Activated naive CD8-positive, alpha-beta T cell treated with anti-CD3 and anti-CD28 coated beads for 36 hours (primary cell): ENCODE data around the gene ASPDH. TPM values are rescaled to one million over a fixed set of nuclear protein-coding genes. Genes with fewer than 3 reads are reported as not detected.

Source experiments
- DNase-seq: peaks from one replicate; pipeline ENCODE4 v3.0.0; 2021
- H3K27ac Mint-ChIP-seq: one replicate; pipeline ENCODE4 v1.8.0; 2022; ENCODE audit warnings: mild to moderate bottlenecking, moderate library complexity, mixed read lengths
- H3K27me3 Mint-ChIP-seq: one replicate; pipeline ENCODE4 v1.8.0; 2022; ENCODE audit warnings: mild to moderate bottlenecking, mixed read lengths
- H3K36me3 Mint-ChIP-seq: one replicate; pipeline ENCODE4 v1.8.0; 2021; ENCODE audit warnings: mild to moderate bottlenecking, mixed read lengths
- H3K4me1 Mint-ChIP-seq: one replicate; pipeline ENCODE4 v1.8.0; 2021; ENCODE audit warnings: mixed read lengths
- H3K4me3 Mint-ChIP-seq: one replicate; pipeline ENCODE4 v1.8.0; 2022; ENCODE audit warnings: mild to moderate bottlenecking, moderate library complexity, mixed read lengths
- H3K9me3 Mint-ChIP-seq: one replicate; pipeline ENCODE4 v1.8.0; 2022; ENCODE audit warnings: mixed read lengths
- total RNA-seq, 2 experiments: library from RNA; stranded (reverse); gene quantifications; one replicate each; pipeline ENCODE4 v1.2.3, GENCODE V29; 2021

Gene ASPDH
- total RNA-seq, 2 experiments from 2014 or later = not detected

DNA sequence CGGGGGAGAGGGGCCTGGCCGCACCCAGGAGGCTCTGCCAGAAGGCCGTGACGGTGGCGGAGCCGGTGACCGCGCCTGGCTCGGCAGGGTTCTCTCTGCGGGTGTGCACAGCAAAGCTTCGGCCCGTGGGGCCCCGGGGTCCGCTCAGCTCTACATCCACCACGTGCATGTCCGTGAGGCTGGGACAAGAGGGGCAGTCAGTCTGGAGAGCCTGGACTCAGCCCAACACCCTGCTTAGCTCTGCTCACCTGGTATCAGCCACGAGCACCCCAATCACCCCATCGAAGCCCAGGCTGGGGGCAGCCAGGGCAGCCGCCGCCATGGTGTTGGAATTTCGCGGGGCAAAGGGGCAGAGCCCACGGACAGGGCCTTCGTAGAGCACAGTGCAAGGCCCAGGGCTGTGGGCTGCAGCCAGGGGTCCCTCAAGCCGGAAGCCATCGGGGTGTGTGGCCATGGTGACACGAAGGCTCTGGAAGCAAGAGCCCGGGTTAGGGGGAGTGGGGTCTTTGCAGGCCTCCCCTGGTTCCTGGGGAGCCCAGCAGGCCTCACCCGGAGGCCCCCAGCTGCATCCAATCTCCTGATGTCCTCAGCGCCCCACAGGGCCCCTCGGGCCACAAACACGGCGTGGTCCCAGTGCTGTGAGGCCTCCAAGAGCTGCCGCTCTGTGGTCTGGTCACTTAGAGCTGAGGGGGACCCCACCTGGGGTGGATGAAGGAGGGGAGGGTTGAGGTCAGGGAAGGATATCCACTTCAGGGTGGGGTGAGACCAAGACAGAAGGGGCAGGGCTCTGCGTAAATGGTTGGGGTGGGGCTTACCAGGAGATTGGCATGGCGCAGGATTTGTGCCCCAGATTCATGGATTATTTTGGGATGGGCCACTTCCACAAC is 1.4 kb downstream of the ASPDH start:
- Mint-ChIP-seq H3K27me3 (peaks cover 36% of the 10 kb centered on the region), H3K36me3 (peaks cover 4% of the 10 kb centered on the region), H3K27ac (no peak overlapping the region)

GRCh38 chr19:50511069-50511822 is 2.5 kb downstream of the ASPDH start, which contains the start of gene JOSD2:
Gene JOSD2, minus strand, starts transcription at chr19:50511191. Its CDS starts 760 bp downstream, at chr19:50510431.
- Mint-ChIP-seq H3K27ac (peak within 1 kb of the TSS; percentile 92), H3K36me3 (peaks cover 4% of the 10 kb centered on the region), H3K4me3 (peak within 1 kb of the TSS; percentile 95), H3K9me3 (no peaks in the 10 kb centered on the region), H3K27me3 (peaks cover 29% of the 10 kb centered on the region), H3K4me1 (peaks cover 4% of the 10 kb centered on the region)
- peak; percentile 97 for DNase-seq

More for the DNA sequence above, 1.4 kb downstream of the ASPDH start:
- peaks cover 4% of the 10 kb centered on the region for H3K4me1 Mint-ChIP-seq
- DNase-seq = no peak
- peak overlapping the region; percentile 95 for H3K4me3 Mint-ChIP-seq
- H3K9me3 Mint-ChIP-seq = no peaks in the 10 kb centered on the region

DNA sequence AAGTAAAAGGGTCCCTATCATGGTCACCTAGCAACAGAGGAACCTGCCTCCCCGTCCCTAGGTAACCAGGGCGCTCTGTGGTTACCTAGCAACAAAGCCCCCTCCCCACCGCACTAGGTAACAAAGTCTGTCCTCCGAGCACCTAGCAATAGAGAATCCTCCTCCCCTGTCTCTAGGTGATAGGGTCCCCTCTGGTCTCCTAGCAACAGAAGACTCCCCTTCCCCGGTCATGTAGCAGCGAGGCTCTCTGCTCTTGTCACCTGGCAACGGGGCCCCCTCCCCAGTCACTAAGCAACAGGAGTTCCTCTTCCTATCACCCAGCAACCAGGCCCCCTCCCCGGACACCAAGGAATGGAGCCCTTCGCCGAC is 3.0 kb downstream of the ASPDH start:
- Mint-ChIP-seq H3K4me1 (peaks cover 4% of the 10 kb centered on the region), H3K4me3 (peak overlapping the region; percentile 95), H3K9me3 (no peaks in the 10 kb centered on the region), H3K36me3 (peaks cover 4% of the 10 kb centered on the region), H3K27me3 (peaks cover 24% of the 10 kb centered on the region), H3K27ac (peak overlapping the region; percentile 92)
- DNase-seq = no peak

GRCh38 chr19:50510121-50510670 is 3.5 kb downstream of the ASPDH start:
- no peak for DNase-seq
- H3K4me3 Mint-ChIP-seq = peak overlapping the region; percentile 95
- peaks cover 4% of the 10 kb centered on the region for H3K36me3 Mint-ChIP-seq
- H3K27ac Mint-ChIP-seq = peak overlapping the region; percentile 92
- H3K9me3 Mint-ChIP-seq = no peaks in the 10 kb centered on the region
- peaks cover 21% of the 10 kb centered on the region for H3K27me3 Mint-ChIP-seq
- H3K4me1 Mint-ChIP-seq = peaks cover 4% of the 10 kb centered on the region

GRCh38 chr19:50509366-50509765 is 4.3 kb downstream of the ASPDH start:
- Mint-ChIP-seq H3K4me1 (peaks cover 3% of the 10 kb centered on the region), H3K9me3 (no peaks in the 10 kb centered on the region), H3K27me3 (peaks cover 17% of the 10 kb centered on the region), H3K36me3 (peaks cover 4% of the 10 kb centered on the region), H3K4me3 (peak overlapping the region; percentile 11), H3K27ac (no peak overlapping the region)
- DNase-seq = no peak

DNA sequence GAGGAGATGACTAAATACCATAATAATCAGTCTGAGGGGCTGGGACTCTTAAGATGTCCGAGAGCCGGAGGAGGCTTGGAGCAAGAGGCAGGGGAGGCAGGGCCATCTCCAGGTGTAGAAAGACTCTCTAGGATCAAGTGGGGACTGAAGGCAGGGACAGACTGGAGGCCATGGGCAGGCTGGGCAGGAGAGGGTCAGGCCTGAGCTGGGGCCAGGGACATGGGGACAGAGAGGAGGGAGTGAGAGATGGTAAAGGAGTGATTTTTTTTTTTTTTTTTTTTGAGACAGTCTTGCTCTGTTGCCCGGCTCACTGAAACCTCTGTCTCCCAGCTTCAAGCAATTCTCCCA is 4.9 kb downstream of the ASPDH start:
- Mint-ChIP-seq H3K4me3 (no peak overlapping the region), H3K27ac (peak overlapping the region; percentile 47), H3K36me3 (peaks cover 4% of the 10 kb centered on the region), H3K4me1 (peaks cover 2% of the 10 kb centered on the region), H3K9me3 (no peaks in the 10 kb centered on the region), H3K27me3 (peaks cover 12% of the 10 kb centered on the region)
- no peak for DNase-seq

- peaks cover 4% of the 10 kb centered on the region for H3K36me3 Mint-ChIP-seq
- no peak for DNase-seq
- peaks cover 6% of the 10 kb centered on the region for H3K27me3 Mint-ChIP-seq
- no peaks in the 10 kb centered on the region for H3K9me3 Mint-ChIP-seq
- no peak overlapping the region for H3K4me3 Mint-ChIP-seq
- peak overlapping the region; percentile 3 for H3K27ac Mint-ChIP-seq
- peaks cover 2% of the 10 kb centered on the region for H3K4me1 Mint-ChIP-seq
Measured at GRCh38 chr19:50507376-50507775, 6.3 kb downstream of the ASPDH start.

- no peak overlapping the region for H3K4me3 Mint-ChIP-seq
- no peaks in the 10 kb centered on the region for H3K9me3 Mint-ChIP-seq
- H3K36me3 Mint-ChIP-seq = peaks cover 4% of the 10 kb centered on the region
- peaks cover 5% of the 10 kb centered on the region for H3K27me3 Mint-ChIP-seq
- H3K27ac Mint-ChIP-seq = no peak overlapping the region
- peaks cover 2% of the 10 kb centered on the region for H3K4me1 Mint-ChIP-seq
- no peak for DNase-seq
Measured at GRCh38 chr19:50506700-50507099, 7.0 kb downstream of the ASPDH start.

DNA sequence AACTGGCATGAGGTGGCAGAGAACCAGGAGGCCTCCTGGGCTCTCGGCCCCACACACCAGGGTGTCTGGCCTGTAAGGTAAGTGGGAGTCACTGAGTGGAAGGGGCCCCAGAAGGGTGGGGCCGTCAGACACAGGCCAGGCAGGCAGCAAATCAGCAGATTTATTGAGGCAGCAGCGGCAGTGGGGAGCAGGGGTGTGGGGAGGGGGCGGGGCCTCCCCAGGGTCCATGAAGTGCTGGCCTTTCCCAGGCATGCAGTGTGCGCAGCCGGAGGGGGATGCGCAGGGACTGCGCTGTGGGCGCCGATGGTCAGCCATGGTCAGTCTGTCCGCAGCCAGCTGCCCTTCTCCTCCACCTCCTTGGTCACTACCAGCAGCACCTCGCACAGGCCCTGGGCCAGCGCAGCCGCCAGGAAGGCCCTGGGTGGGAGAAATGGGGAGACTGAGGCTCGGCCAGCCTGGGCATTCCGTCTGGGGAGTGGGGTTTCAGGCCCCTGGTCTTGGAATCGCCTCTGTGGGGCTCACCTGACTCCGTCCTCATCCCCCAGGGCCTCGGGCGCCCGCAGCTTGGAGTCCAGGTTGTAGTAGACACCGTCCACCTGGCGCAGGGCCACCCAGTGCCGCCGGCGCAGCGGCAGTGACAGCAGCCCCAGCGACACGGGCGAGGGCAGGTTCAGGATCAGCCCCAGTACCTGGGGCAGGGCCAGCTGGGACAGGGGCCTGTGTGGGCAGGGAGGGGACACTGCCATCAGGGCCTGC is 7.7 kb downstream of the ASPDH start:
- Mint-ChIP-seq H3K4me1 (no peaks in the 10 kb centered on the region), H3K36me3 (peaks cover 2% of the 10 kb centered on the region), H3K9me3 (no peaks in the 10 kb centered on the region), H3K27ac (no peak overlapping the region), H3K4me3 (no peak overlapping the region), H3K27me3 (no peaks in the 10 kb centered on the region)
- DNase-seq = no peak

DNA sequence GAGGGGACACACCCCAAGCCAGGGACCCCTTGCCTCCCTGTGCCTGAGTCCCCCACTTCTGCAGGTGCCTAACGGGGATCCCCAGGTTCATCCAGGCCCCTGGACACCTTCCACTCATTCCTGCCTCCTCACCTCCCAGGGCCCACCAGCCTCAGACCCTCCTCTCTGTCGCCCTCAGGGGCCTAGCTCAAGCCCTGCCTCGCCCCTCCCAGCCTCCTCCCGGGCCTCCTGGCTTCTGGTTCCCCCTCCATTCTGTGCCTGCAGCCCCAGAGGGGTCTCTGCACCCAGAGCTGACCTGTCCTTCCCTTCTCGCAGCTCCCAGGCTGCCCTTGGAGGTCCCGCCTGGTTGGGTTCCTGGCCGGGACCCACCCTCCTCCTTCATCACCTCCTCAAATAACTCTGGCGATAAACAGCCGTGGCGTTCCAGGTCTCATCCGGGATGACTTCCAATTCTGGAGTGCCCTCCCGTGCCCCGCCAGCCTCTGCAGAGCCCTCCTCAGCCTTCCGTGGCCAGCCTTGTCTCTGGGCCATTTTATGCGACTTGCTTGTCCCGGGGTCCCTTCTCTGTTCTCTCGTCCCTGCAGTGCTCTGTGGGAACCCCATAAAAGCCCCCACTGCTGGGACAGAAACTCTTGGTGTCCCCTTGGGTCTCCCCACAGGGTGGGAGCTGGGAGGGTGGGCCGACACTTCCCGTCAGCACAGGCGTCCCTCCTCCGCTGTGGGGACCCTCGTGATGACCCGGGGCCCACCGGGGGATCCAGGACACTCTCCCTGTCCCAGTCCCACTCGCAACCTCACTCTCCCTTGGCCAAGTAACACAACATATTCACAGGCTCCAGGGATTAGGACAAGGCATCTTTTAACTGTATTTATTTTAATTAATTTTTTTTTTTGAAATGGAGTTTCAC is 11.9 kb downstream of the ASPDH start:
- Mint-ChIP-seq H3K4me1 (no peaks in the 10 kb centered on the region), H3K27ac (no peak overlapping the region), H3K27me3 (no peaks in the 10 kb centered on the region), H3K36me3 (no peaks in the 10 kb centered on the region), H3K4me3 (no peak overlapping the region), H3K9me3 (no peaks in the 10 kb centered on the region)
- DNase-seq = no peak

GRCh38 chr19:50501186-50501567 is 12.5 kb downstream of the ASPDH start:
- Mint-ChIP-seq H3K27me3 (no peaks in the 10 kb centered on the region), H3K9me3 (no peaks in the 10 kb centered on the region), H3K36me3 (no peaks in the 10 kb centered on the region), H3K4me1 (no peaks in the 10 kb centered on the region), H3K4me3 (no peak overlapping the region), H3K27ac (no peak overlapping the region)
- no peak for DNase-seq

DNA sequence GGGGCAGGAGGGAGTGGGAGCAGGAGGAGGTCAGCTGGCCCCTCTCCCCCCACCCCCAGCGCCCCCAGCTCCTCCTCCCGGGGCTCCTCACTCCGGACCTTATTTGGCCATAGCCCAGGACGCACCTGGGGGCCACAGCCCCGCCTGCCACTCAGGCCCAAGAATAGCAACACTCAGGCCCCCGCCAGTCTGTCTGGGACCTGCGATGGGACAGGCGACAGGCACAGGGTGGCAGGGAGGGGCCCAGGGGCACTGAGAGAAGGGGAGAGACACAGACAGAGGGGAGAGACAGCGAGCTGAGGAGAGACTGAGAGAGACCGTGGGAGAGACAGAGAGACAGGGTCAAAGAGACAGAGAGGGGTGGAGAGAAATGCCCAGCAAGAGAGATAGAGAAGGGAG is 13.0 kb downstream of the ASPDH start:
- no peaks in the 10 kb centered on the region for H3K27me3 Mint-ChIP-seq
- no peak for DNase-seq
- H3K4me3 Mint-ChIP-seq = no peak overlapping the region
- H3K27ac Mint-ChIP-seq = no peak overlapping the region
- no peaks in the 10 kb centered on the region for H3K4me1 Mint-ChIP-seq
- no peaks in the 10 kb centered on the region for H3K36me3 Mint-ChIP-seq
- no peaks in the 10 kb centered on the region for H3K9me3 Mint-ChIP-seq

DNA sequence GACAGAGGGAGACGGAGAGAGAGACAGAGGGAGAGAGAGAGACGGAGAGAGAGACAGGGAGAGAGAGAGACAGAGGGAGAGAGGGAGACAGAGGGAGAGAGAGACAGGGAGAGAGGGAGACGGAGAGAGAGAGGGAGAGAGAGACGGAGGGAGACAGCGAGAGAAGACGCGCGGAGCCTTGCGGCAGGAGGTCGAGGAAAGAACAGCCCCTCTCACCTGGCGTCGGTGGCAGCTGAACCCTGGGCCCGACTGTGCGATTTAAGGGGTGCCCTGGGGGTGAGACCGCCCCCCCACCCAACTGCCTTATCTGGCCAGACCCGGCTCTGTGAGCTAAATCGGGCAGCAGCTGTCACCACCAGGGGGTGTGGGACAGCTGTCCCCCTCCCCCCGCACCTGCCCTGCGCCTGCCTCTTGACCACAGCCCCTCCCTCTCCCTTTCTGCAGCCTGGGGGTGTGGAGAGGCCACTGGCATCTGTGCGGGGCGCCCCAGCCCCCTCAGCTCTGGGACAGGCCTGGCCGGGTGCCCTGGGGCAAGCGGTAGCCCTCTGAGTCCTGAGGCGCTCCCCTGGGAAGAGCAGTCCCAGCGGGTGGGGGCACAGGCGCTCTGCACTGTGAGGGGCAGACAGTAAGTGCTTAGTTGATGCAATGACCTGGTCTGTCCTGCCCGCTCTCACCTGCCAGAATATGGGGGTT is 13.5 kb downstream of the ASPDH start:
- Mint-ChIP-seq H3K4me3 (no peak overlapping the region), H3K9me3 (no peaks in the 10 kb centered on the region)
- DNase-seq = no peak

More for the DNA sequence above, 13.5 kb downstream of the ASPDH start:
- H3K27ac Mint-ChIP-seq = no peak overlapping the region
- H3K27me3 Mint-ChIP-seq = no peaks in the 10 kb centered on the region
- no peaks in the 10 kb centered on the region for H3K36me3 Mint-ChIP-seq
- no peaks in the 10 kb centered on the region for H3K4me1 Mint-ChIP-seq
